Measurements from ENCODE around the gene TBC1D22B.

- no peak for TF ChIP-seq CTCF (conservative IDR thresholded peaks at IDR 0.05; ENCODE audit: low read depth in 2 of 2)
- TF ChIP-seq REST (IDR thresholded peaks at IDR 0.05; ENCODE audit: unreplicated experiment), result no peak
- no peak for TF ChIP-seq ZNF331 (CRISPR knock-in tag; IDR thresholded peaks at IDR 0.05; ENCODE audit: low read depth)
- TF ChIP-seq POLR2AphosphoS5 (IDR thresholded peaks at IDR 0.05; ENCODE audit: low read depth), result no peak
- no peak for TF ChIP-seq CREB1 (CRISPR knock-in tag; IDR thresholded peaks at IDR 0.05; ENCODE audit: low read depth)
- no peak for TF ChIP-seq EZH2phosphoT487 (IDR thresholded peaks at IDR 0.05; ENCODE audit: unreplicated experiment)
- no peak for TF ChIP-seq EZH2 (IDR thresholded peaks at IDR 0.05; ENCODE audit: low read depth, unreplicated experiment)
- TF ChIP-seq ZNF462 (CRISPR knock-in tag; IDR thresholded peaks at IDR 0.05), result no peak
- TF ChIP-seq ETS1 (IDR thresholded peaks at IDR 0.05), result no peak
Measured at GRCh38 chr6:37315157-37315515, 57.6 kb downstream of the TBC1D22B start.
